ENCODE results near the gene DLG5. TPM values are rescaled to one million over a fixed set of nuclear protein-coding genes. Genes with fewer than 3 reads are reported as not detected.

DLG5 gene
- total and polyA plus RNA-seq, 4 donors: 1.2 to 7.1 (median 4.6) TPM

GRCh38 chr10:77837925-77838595, 88.5 kb downstream of the DLG5 start (continued):
- TF ChIP-seq CTCF (IDR thresholded peaks at IDR 0.05; ENCODE audit: low read depth, low read length, missing input control) (no peak), FOXA1 (IDR thresholded peaks at IDR 0.05) (no peak), HNF4A (conservative IDR thresholded peaks at IDR 0.05) (no peak), JUND (IDR thresholded peaks at IDR 0.05) (no peak), ATF3 (IDR thresholded peaks at IDR 0.05) (no peak), TAF1 (conservative IDR thresholded peaks at IDR 0.05) (no peak), GABPA (IDR thresholded peaks at IDR 0.05 in 1 of 2, conservative IDR thresholded peaks at IDR 0.05 in 1 of 2) (no peak), SP1 (IDR thresholded peaks at IDR 0.05) (no peak)

GRCh38 chr10:77837248-77837924, 89.2 kb downstream of the DLG5 start:
- Histone ChIP-seq H3K27ac (ENCODE audit: low read depth in 1 of 2, low read length in 2 of 2) (no peak overlapping the region), H3K36me3 (ENCODE audit: control insufficient read depth in 4 of 4, insufficient read depth in 3 of 4, low read depth in 1 of 4, low read length in 3 of 4) (peaks cover 2 to 40% (median 4%) of the 10 kb centered on the region in 4 donors), H3K4me3 (ENCODE audit: low read depth in 1 of 3, low read length in 3 of 3) (no peak overlapping the region), H3K4me1 (ENCODE audit: control insufficient read depth in 4 of 4, insufficient read depth in 4 of 4, low read length in 3 of 4) (no peaks in the 10 kb centered on the region), H3K27me3 (ENCODE audit: control insufficient read depth in 4 of 4, insufficient read depth in 4 of 4, low read length in 3 of 4) (no peaks in the 10 kb centered on the region), H3K9ac (ENCODE audit: low read depth in 1 of 2, low read length in 2 of 2) (no peak overlapping the region), H3K9me3 (ENCODE audit: control insufficient read depth in 4 of 4, low read length in 3 of 4) (no peaks in the 10 kb centered on the region)
- no peak for DNase-seq (ENCODE audit: low spot score)
- TF ChIP-seq HNF4G (IDR thresholded peaks at IDR 0.05) (no peak), ATF3 (IDR thresholded peaks at IDR 0.05) (no peak), FOXA1 (IDR thresholded peaks at IDR 0.05) (no peak), REST (IDR thresholded peaks at IDR 0.05) (no peak), SP1 (IDR thresholded peaks at IDR 0.05) (no peak), YY1 (IDR thresholded peaks at IDR 0.05) (no peak), ZBTB33 (IDR thresholded peaks at IDR 0.05) (no peak), MAX (IDR thresholded peaks at IDR 0.05) (no peak), CTCF (IDR thresholded peaks at IDR 0.05; ENCODE audit: low read depth, low read length, missing input control) (no peak), RXRA (IDR thresholded peaks at IDR 0.05) (no peak)
- 94% methylated on average over 10 of the region's 10 CpGs for WGBS
